ENCODE results near the gene MRPL1. TPM values are rescaled to one million over a fixed set of nuclear protein-coding genes. Genes with fewer than 3 reads are reported as not detected.

MRPL1 gene
- total RNA-seq, 1 donor: 36.7 TPM

GRCh38 chr4:77833126-77833724 is 29.4 kb upstream of the MRPL1 start:
- H3K4me3 ChIP-seq (ENCODE audit: low read depth, low read length): no peak overlapping the region
- TF ChIP-seq, protein P1, sequence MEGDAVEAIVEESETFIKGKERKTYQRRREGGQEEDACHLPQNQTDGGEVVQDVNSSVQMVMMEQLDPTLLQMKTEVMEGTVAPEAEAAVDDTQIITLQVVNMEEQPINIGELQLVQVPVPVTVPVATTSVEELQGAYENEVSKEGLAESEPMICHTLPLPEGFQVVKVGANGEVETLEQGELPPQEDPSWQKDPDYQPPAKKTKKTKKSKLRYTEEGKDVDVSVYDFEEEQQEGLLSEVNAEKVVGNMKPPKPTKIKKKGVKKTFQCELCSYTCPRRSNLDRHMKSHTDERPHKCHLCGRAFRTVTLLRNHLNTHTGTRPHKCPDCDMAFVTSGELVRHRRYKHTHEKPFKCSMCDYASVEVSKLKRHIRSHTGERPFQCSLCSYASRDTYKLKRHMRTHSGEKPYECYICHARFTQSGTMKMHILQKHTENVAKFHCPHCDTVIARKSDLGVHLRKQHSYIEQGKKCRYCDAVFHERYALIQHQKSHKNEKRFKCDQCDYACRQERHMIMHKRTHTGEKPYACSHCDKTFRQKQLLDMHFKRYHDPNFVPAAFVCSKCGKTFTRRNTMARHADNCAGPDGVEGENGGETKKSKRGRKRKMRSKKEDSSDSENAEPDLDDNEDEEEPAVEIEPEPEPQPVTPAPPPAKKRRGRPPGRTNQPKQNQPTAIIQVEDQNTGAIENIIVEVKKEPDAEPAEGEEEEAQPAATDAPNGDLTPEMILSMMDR (IDR thresholded peaks at IDR 0.05; ENCODE audit: insufficient read depth, low read length): no peak

DNA sequence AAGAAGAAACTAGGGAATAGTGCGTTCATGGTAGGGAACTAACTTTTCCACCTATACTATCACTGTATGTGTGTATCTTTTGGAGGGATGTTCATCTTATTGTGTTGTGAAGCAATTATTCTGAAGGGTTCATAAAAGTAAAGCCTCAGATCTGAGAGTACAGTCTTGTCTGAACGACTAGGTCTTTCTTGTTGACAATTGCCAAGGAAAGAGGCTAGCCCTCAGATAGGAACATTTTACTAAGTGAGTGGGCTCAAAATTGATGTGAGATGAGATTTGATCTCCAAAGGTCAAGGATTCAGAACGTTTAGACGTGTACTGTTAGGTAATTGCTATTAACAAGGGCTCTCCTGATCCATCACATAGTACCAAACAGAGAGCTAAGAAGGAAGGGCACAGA is 28.2 kb upstream of the MRPL1 start:
- no peak overlapping the region for H3K4me3 ChIP-seq (ENCODE audit: low read depth, low read length)
- DNase-seq (ENCODE audit: low read depth): no peak
- TF ChIP-seq, protein P1 (IDR thresholded peaks at IDR 0.05; ENCODE audit: insufficient read depth, low read length): no peak

More at GRCh38 chr4:77833126-77833724, 29.4 kb upstream of the MRPL1 start:
- no peak for DNase-seq (ENCODE audit: low read depth)

GRCh38 chr4:77843628-77844027 is 19.0 kb upstream of the MRPL1 start:
- DNase-seq (ENCODE audit: low read depth): no peak
- TF ChIP-seq, protein P1 (IDR thresholded peaks at IDR 0.05; ENCODE audit: insufficient read depth, low read length): no peak
- H3K4me3 ChIP-seq (ENCODE audit: low read depth, low read length): no peak overlapping the region

DNA sequence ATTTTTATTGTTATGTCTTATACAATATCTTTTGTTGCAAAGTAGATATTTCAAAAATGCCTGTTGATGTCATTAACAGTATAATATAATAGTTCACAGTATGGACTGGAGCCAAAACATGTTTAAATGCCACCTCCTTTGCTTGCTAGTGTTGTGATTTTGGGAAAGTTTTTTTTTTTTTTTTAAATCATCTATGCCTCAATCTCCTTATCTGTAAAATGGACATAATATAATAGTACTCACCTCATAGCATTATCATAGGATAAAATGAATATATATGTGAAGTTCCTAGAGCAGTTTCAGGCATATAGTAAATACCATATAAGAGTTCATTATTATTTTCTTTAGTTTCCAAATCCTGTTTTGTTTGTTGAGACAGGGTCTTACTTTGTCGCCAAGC is 18.3 kb upstream of the MRPL1 start:
- DNase-seq (ENCODE audit: low read depth): no peak
- no peak overlapping the region for H3K4me3 ChIP-seq (ENCODE audit: low read depth, low read length)
- TF ChIP-seq, protein P1 (IDR thresholded peaks at IDR 0.05; ENCODE audit: insufficient read depth, low read length): no peak

DNA sequence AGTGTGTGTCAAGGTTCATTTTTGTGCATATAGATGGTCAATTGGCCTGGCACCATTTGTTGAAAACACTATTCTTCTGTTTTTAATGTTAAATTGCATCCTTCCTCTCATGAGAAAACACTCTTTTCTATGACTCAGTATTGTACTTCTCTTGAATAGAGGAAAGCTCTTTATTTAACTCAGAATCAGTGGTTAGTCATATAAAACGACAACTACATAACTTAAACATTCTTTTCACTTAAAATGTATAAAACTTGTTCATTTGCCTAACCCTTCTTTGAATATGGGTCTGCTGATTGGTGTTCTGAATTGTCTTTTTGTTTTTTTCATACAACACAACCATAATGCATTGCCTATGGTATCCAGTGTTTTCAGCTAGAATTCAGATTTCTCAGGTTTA is 17.2 kb upstream of the MRPL1 start:
- TF ChIP-seq, protein P1 (IDR thresholded peaks at IDR 0.05; ENCODE audit: insufficient read depth, low read length): no peak
- no peak for DNase-seq (ENCODE audit: low read depth)
- H3K4me3 ChIP-seq (ENCODE audit: low read depth, low read length): no peak overlapping the region

DNA sequence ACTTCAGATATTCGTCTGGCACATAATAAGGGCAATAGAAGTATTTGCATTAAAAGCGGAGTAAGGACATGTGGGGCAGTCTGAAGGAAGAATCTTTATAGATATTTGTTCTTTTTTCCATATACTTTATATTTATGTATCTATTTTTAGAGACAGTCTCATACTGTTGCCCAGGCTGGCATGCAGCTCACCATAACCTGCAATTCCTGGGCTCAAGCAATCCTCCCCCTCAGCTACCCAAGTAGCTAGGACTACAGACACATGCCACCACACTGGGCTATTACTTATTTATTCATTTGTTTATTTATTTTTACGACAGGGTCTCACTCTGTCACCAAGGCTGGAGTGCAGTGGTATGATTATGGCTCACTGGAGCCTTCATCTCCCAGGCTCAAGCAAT is 16.7 kb upstream of the MRPL1 start:
- TF ChIP-seq, protein P1 (IDR thresholded peaks at IDR 0.05; ENCODE audit: insufficient read depth, low read length): no peak
- DNase-seq (ENCODE audit: low read depth): no peak

DNA sequence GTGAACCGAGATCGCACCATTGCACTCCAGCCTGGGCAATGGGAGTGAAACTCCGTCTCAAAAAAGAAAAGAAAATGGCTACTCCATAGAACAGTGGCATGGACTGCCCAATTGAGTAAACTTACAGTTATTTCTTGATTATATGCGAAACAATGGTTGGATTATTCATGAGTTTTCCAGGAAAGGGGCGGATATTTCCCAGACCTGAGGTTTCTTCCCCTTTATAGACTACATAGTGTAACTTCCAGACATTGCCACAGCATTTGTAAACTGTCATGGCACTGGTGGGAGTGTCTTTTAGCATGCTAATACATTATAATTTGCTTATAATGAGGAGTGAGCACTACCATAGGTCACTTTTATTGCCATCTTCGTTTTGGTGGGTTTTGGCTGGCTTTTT is 14.1 kb upstream of the MRPL1 start:
- DNase-seq (ENCODE audit: low read depth): no peak
- no peak overlapping the region for H3K4me3 ChIP-seq (ENCODE audit: low read depth, low read length)
- TF ChIP-seq, protein P1 (IDR thresholded peaks at IDR 0.05; ENCODE audit: insufficient read depth, low read length): no peak

More for the DNA sequence above, 16.7 kb upstream of the MRPL1 start:
- no peak overlapping the region for H3K4me3 ChIP-seq (ENCODE audit: low read depth, low read length)

Measured in fibroblast of the aortic adventitia (primary cell).